Activated T-cell treated with anti-CD3 and anti-CD28 coated beads, Interleukin-2, amount 50 U/mL, for 48 hours (primary cell): ENCODE results near the gene TEAD1.

Experiments used
- DNase-seq, 2 experiments: peaks; one replicate each; pipeline ENCODE4 v3.0.0-alpha.2; 2020

Gene TEAD1

GRCh38 chr11:12687740-12688139, 13.5 kb downstream of the TEAD1 start:
- DNase-seq: no peak

- DNase-seq: no peak
Observed at GRCh38 chr11:12689029-12689755, 15.0 kb downstream of the TEAD1 start.

GRCh38 chr11:12690663-12691062, 16.4 kb downstream of the TEAD1 start:
- DNase-seq: no peak

- DNase-seq: no peak
Observed at GRCh38 chr11:12691473-12691872, 17.3 kb downstream of the TEAD1 start.

GRCh38 chr11:12692229-12693075, 18.2 kb downstream of the TEAD1 start:
- DNase-seq: no peak

GRCh38 chr11:12693094-12693478, 18.9 kb downstream of the TEAD1 start:
- DNase-seq: no peak

- peak; percentile 38 to 40 for DNase-seq
Observed at GRCh38 chr11:12693479-12694182, 19.4 kb downstream of the TEAD1 start.

- DNase-seq: no peak
Observed at GRCh38 chr11:12694183-12694531, 19.9 kb downstream of the TEAD1 start.

- DNase-seq: no peak
Observed at GRCh38 chr11:12695221-12695794, 21.1 kb downstream of the TEAD1 start.

- DNase-seq: no peak
Observed at GRCh38 chr11:12695873-12696272, 21.7 kb downstream of the TEAD1 start.

- no peak for DNase-seq
Observed at GRCh38 chr11:12696911-12697581, 22.8 kb downstream of the TEAD1 start.

GRCh38 chr11:12698048-12698447, 23.8 kb downstream of the TEAD1 start:
- no peak for DNase-seq

GRCh38 chr11:12701811-12702592, 27.8 kb downstream of the TEAD1 start:
- no peak for DNase-seq

GRCh38 chr11:12702999-12703453, 28.8 kb downstream of the TEAD1 start:
- no peak for DNase-seq

- DNase-seq: no peak
Observed at GRCh38 chr11:12704049-12704448, 29.8 kb downstream of the TEAD1 start.

GRCh38 chr11:12705874-12706273, 31.7 kb downstream of the TEAD1 start:
- no peak for DNase-seq

- DNase-seq: no peak
Observed at GRCh38 chr11:12706545-12707499, 32.6 kb downstream of the TEAD1 start.

GRCh38 chr11:12707500-12707880, 33.3 kb downstream of the TEAD1 start:
- no peak for DNase-seq

GRCh38 chr11:12711496-12711895, 37.3 kb downstream of the TEAD1 start:
- DNase-seq: no peak

- no peak for DNase-seq
Observed at GRCh38 chr11:12712132-12712531, 37.9 kb downstream of the TEAD1 start.

- no peak for DNase-seq
Observed at GRCh38 chr11:12715131-12715530, 40.9 kb downstream of the TEAD1 start.
